Tibial nerve (tissue), 4 donors: ENCODE measurements around the gene RAB1A. TPM values are rescaled to one million over a fixed set of nuclear protein-coding genes. Genes with fewer than 3 reads are reported as not detected.
A peak's percentile ranks its signal among the peaks of the same experiment; 100 is the strongest.

Source experiments
- DNase-seq, 2 donors: peaks; one replicate each; pipeline ENCODE4 v3.0.0-alpha.2; 2019; ENCODE audit warnings: low spot score in 2 of 2
- H3K27ac ChIP-seq, 4 donors: fragments of 200-600 bp; sonication (generic) in 3 of 4; one replicate each; pipeline ENCODE4 v1.5.1; 2017 to 2019; ENCODE audit warnings: mild to moderate bottlenecking in 1 of 4
- H3K27me3 ChIP-seq, 2 donors: fragments of 200-600 bp; sonication (generic) in 1 of 2; one replicate each; pipeline versions ENCODE4 v1.5.1 to v1.6.0; 2017 to 2019
- H3K36me3 ChIP-seq, 3 donors: fragments of 200-600 bp; sonication (generic); one replicate each; pipeline ENCODE4 v1.5.1; 2018 to 2019
- H3K4me1 ChIP-seq, 4 donors: fragments of 200-600 bp; sonication (generic) in 3 of 4; one replicate each; pipeline ENCODE4 v1.5.1; 2017 to 2019
- H3K4me3 ChIP-seq, 4 donors: fragments of 200-600 bp; sonication (generic) in 3 of 4; one replicate each; pipeline ENCODE4 v1.5.1; 2017 to 2019; ENCODE audit warnings: mild to moderate bottlenecking in 1 of 4, moderate library complexity in 1 of 4
- H3K9me3 ChIP-seq, 4 donors: fragments of 200-600 bp; sonication (generic) in 3 of 4; one replicate each; pipeline ENCODE4 v1.5.1; 2017 to 2019
- CTCF ChIP-seq, 5 experiments: fragments of 200-600 bp in 3 of 5; fragments of 450-650 bp in 2 of 5; sonication (generic) in 3 of 5; IDR thresholded peaks; one replicate each; pipeline ENCODE4 v1.5.1; 2016 to 2019; ENCODE audit warnings: antibody characterized with exemption in 5 of 5, mild to moderate bottlenecking in 3 of 5, moderate library complexity in 2 of 5
- EP300 ChIP-seq, 2 donors: sonication (generic); formaldehyde crosslinking; IDR thresholded peaks; one replicate each; pipeline ENCODE4 v1.6.1; 2017; ENCODE audit warnings: antibody characterized with exemption in 2 of 2, mild to moderate bottlenecking in 1 of 2
- POLR2A ChIP-seq, 2 donors: fragments of 450-650 bp; IDR thresholded peaks; one replicate each; pipeline ENCODE4 v1.6.1; 2017; ENCODE audit warnings: antibody characterized with exemption in 2 of 2, mild to moderate bottlenecking in 2 of 2, moderate library complexity in 2 of 2
- WGBS, 2 donors: methylation state at CpG; one replicate each; pipeline ENCODE4 v1.1.5; 2018; 5-methylcytosine and 5-hydroxymethylcytosine counted together
- total RNA-seq, 4 donors: library from RNA; depleted of rRNA; stranded (reverse); fragments of >200 nt; gene quantifications; one replicate each; pipeline ENCODE4 v1.1.0, GENCODE V29; 2016

The RAB1A gene
- total RNA-seq, 4 donors from 2014 or later: 69.6 to 93.0 (median 81.6) TPM

GRCh38 chr2:65072181-65072970 lies 57.5 kb downstream of the RAB1A start:
- TF ChIP-seq CTCF (IDR thresholded peaks at IDR 0.05): no peak
- TF ChIP-seq POLR2A (IDR thresholded peaks at IDR 0.05): no peak
- no peak for TF ChIP-seq EP300 (IDR thresholded peaks at IDR 0.05)
- Histone ChIP-seq H3K27ac (no peak overlapping the region), H3K9me3 (no peaks in the 10 kb centered on the region), H3K27me3 (no peaks in the 10 kb centered on the region), H3K4me3 (no peak overlapping the region), H3K4me1 (peaks cover 0 to 72% (median 28%) of the 10 kb centered on the region in 4 donors), H3K36me3 (peaks cover 8 to 63% (median 9%) of the 10 kb centered on the region in 3 donors)
- DNase-seq: no peak
- 90 to 91% methylated on average over 20 of the region's 20 CpGs for WGBS, 2 donors

GRCh38 chr2:65071499-65072180 lies 58.3 kb downstream of the RAB1A start:
- peaks cover 8 to 58% (median 9%) of the 10 kb centered on the region in 3 donors for H3K36me3 ChIP-seq
- no peak for DNase-seq
- H3K4me1 ChIP-seq: peaks cover 0 to 75% (median 28%) of the 10 kb centered on the region in 4 donors
- no peaks in the 10 kb centered on the region for H3K9me3 ChIP-seq
- TF ChIP-seq EP300 (IDR thresholded peaks at IDR 0.05) (no peak), POLR2A (IDR thresholded peaks at IDR 0.05) (no peak), CTCF (IDR thresholded peaks at IDR 0.05) (peak in 1 of 5 experiments; percentile 11)
- no peak overlapping the region for H3K27ac ChIP-seq
- H3K4me3 ChIP-seq: no peak overlapping the region
- no peaks in the 10 kb centered on the region for H3K27me3 ChIP-seq
- WGBS, 2 donors: 77 to 86% methylated on average over 8 to 11 of the region's 14 CpGs

- 83 to 90% methylated on average over 6 of the region's 6 CpGs for WGBS, 2 donors
- Histone ChIP-seq H3K27me3 (no peaks in the 10 kb centered on the region), H3K4me1 (peaks cover 0 to 72% (median 23%) of the 10 kb centered on the region in 4 donors), H3K27ac (peak overlapping the region in 3 of 4 donors; percentile 46 to 81 (median 63)), H3K9me3 (no peaks in the 10 kb centered on the region), H3K4me3 (no peak overlapping the region), H3K36me3 (peaks cover 8 to 58% (median 9%) of the 10 kb centered on the region in 3 donors)
- DNase-seq: no peak
- no peak for TF ChIP-seq EP300 (IDR thresholded peaks at IDR 0.05)
These were observed 59.0 kb downstream of the RAB1A start for GRCh38 chr2:65070856-65071255.

- TF ChIP-seq CTCF (IDR thresholded peaks at IDR 0.05): peak in 1 of 5 experiments; percentile 20
- no peak for TF ChIP-seq POLR2A (IDR thresholded peaks at IDR 0.05)
- no peak for TF ChIP-seq EP300 (IDR thresholded peaks at IDR 0.05)
- peak overlapping the region; percentile 42 to 81 (median 54) for H3K27ac ChIP-seq
- H3K4me1 ChIP-seq: peaks cover 0 to 72% (median 22%) of the 10 kb centered on the region in 4 donors
- H3K27me3 ChIP-seq: no peaks in the 10 kb centered on the region
- H3K36me3 ChIP-seq: peaks cover 8 to 58% (median 9%) of the 10 kb centered on the region in 3 donors
- WGBS, 2 donors: 69 to 73% methylated on average over 8 of the region's 8 CpGs
- no peak for DNase-seq
- H3K4me3 ChIP-seq: no peak overlapping the region
- H3K9me3 ChIP-seq: no peaks in the 10 kb centered on the region
These were observed 59.6 kb downstream of the RAB1A start for GRCh38 chr2:65070172-65070830.

GRCh38 chr2:65069439-65069824 lies 60.5 kb downstream of the RAB1A start:
- H3K4me1 ChIP-seq: peaks cover 0 to 74% (median 29%) of the 10 kb centered on the region in 4 donors
- no peak overlapping the region for H3K4me3 ChIP-seq
- H3K27ac ChIP-seq: peak overlapping the region; percentile 42 to 81 (median 54)
- no peaks in the 10 kb centered on the region for H3K9me3 ChIP-seq
- DNase-seq: no peak
- H3K27me3 ChIP-seq: no peaks in the 10 kb centered on the region
- WGBS, 2 donors: 84 to 98% methylated on average over 5 to 6 of the region's 6 CpGs
- H3K36me3 ChIP-seq: peaks cover 8 to 52% (median 9%) of the 10 kb centered on the region in 3 donors
- TF ChIP-seq CTCF (IDR thresholded peaks at IDR 0.05) (no peak), POLR2A (IDR thresholded peaks at IDR 0.05) (no peak), EP300 (IDR thresholded peaks at IDR 0.05) (no peak)
